Right atrium auricular region (tissue), 2 donors: ENCODE data around the gene ALDH1L2. TPM values are rescaled to one million over a fixed set of nuclear protein-coding genes. Genes with fewer than 3 reads are reported as not detected.

ENCODE experiments used
- DNase-seq: peaks from one replicate; pipeline ENCODE4 v3.0.0-alpha.2; 2019; ENCODE audit warnings: low spot score
- H3K27ac ChIP-seq, 2 donors: fragments of 200-600 bp; sonication (generic); 1 replicate in 1 of 2; 2 replicates in 1 of 2; pipeline ENCODE4 v1.5.1; 2016 to 2019
- H3K27me3 ChIP-seq, 2 donors: fragments of 200-600 bp; sonication (generic); one replicate each; pipeline versions ENCODE4 v1.5.1 to v1.6.0; 2017 to 2019
- H3K36me3 ChIP-seq: fragments of 200-600 bp; sonication (generic); one replicate; pipeline ENCODE4 v1.5.1; 2016
- H3K4me1 ChIP-seq, 2 donors: fragments of 200-600 bp; sonication (generic); one replicate each; pipeline versions ENCODE4 v1.5.1 to v1.6.0; 2017 to 2019
- H3K4me3 ChIP-seq, 2 donors: fragments of 200-600 bp; sonication (generic); 1 replicate in 1 of 2; 2 replicates in 1 of 2; pipeline ENCODE4 v1.5.1; 2017 to 2019; ENCODE audit warnings: mild to moderate bottlenecking in 1 of 2, moderate library complexity in 1 of 2
- H3K9me3 ChIP-seq, 2 donors: fragments of 200-600 bp; sonication (generic); one replicate each; pipeline ENCODE4 v1.5.1; 2019
- CTCF ChIP-seq, 2 donors: fragments of 200-600 bp; sonication (generic); IDR thresholded peaks; one replicate each; pipeline ENCODE4 v1.5.1; 2019; ENCODE audit warnings: antibody characterized with exemption in 2 of 2
- total RNA-seq, 2 donors: library from RNA; depleted of rRNA; stranded (reverse); fragments of >200 nt; gene quantifications; one replicate each; pipeline ENCODE4 v1.1.0, GENCODE V29; 2016

ALDH1L2 gene
- total RNA-seq, 2 donors from 2014 or later: 1.2 to 2.5 TPM

- TF ChIP-seq CTCF (IDR thresholded peaks at IDR 0.05): no peak
- Histone ChIP-seq H3K36me3 (peaks cover 5% of the 10 kb centered on the region), H3K4me1 (no peaks in the 10 kb centered on the region), H3K27ac (no peak overlapping the region), H3K27me3 (no peaks in the 10 kb centered on the region), H3K9me3 (peaks cover 5 to 10% of the 10 kb centered on the region in 2 donors), H3K4me3 (no peak overlapping the region)
- DNase-seq: no peak
These were observed 23.4 kb downstream of the ALDH1L2 start for GRCh38 chr12:105060715-105061378.

DNA sequence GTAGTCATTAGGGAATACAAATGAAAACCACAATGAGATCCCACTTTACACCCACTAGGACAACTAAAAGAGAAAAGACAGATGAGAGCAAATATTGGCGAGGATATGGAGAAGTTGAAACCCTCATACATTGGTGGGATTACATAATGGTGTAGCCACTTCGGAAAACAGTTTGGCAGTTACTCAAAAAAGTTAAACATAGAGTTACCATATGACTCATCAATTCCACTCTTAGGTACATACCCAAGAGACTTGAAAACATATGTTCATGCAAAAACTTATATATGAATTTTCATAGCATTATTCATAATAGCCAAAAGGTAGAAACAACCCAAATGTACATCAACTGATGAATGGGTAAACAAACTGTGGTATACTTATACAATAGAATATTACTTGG is 27.1 kb downstream of the ALDH1L2 start:
- no peak overlapping the region for H3K4me3 ChIP-seq
- no peaks in the 10 kb centered on the region for H3K4me1 ChIP-seq
- TF ChIP-seq CTCF (IDR thresholded peaks at IDR 0.05): no peak
- no peaks in the 10 kb centered on the region for H3K27me3 ChIP-seq
- no peaks in the 10 kb centered on the region for H3K36me3 ChIP-seq
- H3K9me3 ChIP-seq: peaks cover 7 to 19% of the 10 kb centered on the region in 2 donors
- no peak for DNase-seq
- H3K27ac ChIP-seq: no peak overlapping the region

DNA sequence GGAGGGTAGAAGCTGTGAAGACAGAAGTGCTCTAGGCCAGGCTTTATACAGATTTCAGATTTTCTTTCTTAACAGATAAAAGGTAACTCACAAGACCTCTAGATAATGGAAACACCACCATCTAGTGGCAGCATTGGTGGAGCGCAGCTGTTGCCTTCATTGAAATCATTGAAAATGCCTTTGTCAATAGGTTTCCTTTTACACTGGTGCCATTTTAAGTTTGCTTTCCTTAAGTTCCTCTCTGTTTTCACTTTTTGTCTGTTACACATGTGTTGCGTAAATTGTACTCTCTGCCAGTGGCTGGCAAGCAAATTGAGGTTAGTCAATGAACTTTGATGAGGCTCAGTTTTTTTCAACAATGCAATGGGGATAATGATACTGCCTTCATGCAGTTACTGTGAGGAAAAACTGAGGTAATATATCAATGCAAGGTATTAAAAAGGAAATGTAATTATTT is 31.1 kb downstream of the ALDH1L2 start:
- Histone ChIP-seq H3K4me3 (no peak overlapping the region), H3K27ac (no peak overlapping the region), H3K27me3 (no peaks in the 10 kb centered on the region), H3K4me1 (no peaks in the 10 kb centered on the region), H3K36me3 (no peaks in the 10 kb centered on the region), H3K9me3 (peaks cover 7 to 19% of the 10 kb centered on the region in 2 donors)
- DNase-seq: peak; percentile 91
- peak; percentile 66 to 93 for TF ChIP-seq CTCF (IDR thresholded peaks at IDR 0.05)

GRCh38 chr12:105051981-105052380 is 32.3 kb downstream of the ALDH1L2 start:
- peaks cover 7 to 19% of the 10 kb centered on the region in 2 donors for H3K9me3 ChIP-seq
- no peak for TF ChIP-seq CTCF (IDR thresholded peaks at IDR 0.05)
- H3K4me3 ChIP-seq: no peak overlapping the region
- no peak overlapping the region for H3K27ac ChIP-seq
- H3K4me1 ChIP-seq: no peaks in the 10 kb centered on the region
- DNase-seq: no peak
- no peaks in the 10 kb centered on the region for H3K27me3 ChIP-seq
- no peaks in the 10 kb centered on the region for H3K36me3 ChIP-seq

GRCh38 chr12:105048315-105048714 is 35.9 kb downstream of the ALDH1L2 start:
- H3K4me1 ChIP-seq: no peaks in the 10 kb centered on the region
- no peak for TF ChIP-seq CTCF (IDR thresholded peaks at IDR 0.05)
- H3K9me3 ChIP-seq: no peaks in the 10 kb centered on the region
- no peak overlapping the region for H3K27ac ChIP-seq
- DNase-seq: no peak
- no peak overlapping the region for H3K4me3 ChIP-seq
- no peaks in the 10 kb centered on the region for H3K27me3 ChIP-seq
- H3K36me3 ChIP-seq: no peaks in the 10 kb centered on the region

- Histone ChIP-seq H3K9me3 (no peaks in the 10 kb centered on the region), H3K36me3 (no peaks in the 10 kb centered on the region), H3K27ac (no peak overlapping the region), H3K27me3 (no peaks in the 10 kb centered on the region), H3K4me3 (no peak overlapping the region), H3K4me1 (no peaks in the 10 kb centered on the region)
- TF ChIP-seq CTCF (IDR thresholded peaks at IDR 0.05): no peak
- DNase-seq: no peak
These were observed 37.0 kb downstream of the ALDH1L2 start for GRCh38 chr12:105047308-105047707.
